H9 (cell line): Measurements from ENCODE around the gene CTNNA3. TPM values are rescaled to one million over a fixed set of nuclear protein-coding genes. Genes with fewer than 3 reads are reported as not detected.

Experiments used
- DNase-seq: peaks from one replicate; pipeline ENCODE4 v3.0.0-alpha.2; 2017
- H2AFZ ChIP-seq: one replicate; pipeline ENCODE4 v1.6.1; 2013; ENCODE audit warnings: mild to moderate bottlenecking, low read length, control low read depth, moderate library complexity
- H2AK5ac ChIP-seq: 2 replicates; pipeline ENCODE4 v1.6.1; 2013; ENCODE audit warnings: low read length, control low read depth, mixed read lengths; ENCODE audit not compliant: insufficient read length
- H2BK120ac ChIP-seq: one replicate; pipeline ENCODE4 v1.6.1; 2013; ENCODE audit warnings: low read depth, mild to moderate bottlenecking, low read length, control low read depth, inconsistent platforms; ENCODE audit not compliant: poor library complexity, severe bottlenecking
- H2BK12ac ChIP-seq: 2 replicates; pipeline ENCODE4 v1.6.1; 2013; ENCODE audit warnings: low read length, control low read depth, mixed read lengths, low read depth; ENCODE audit not compliant: insufficient read length
- H2BK15ac ChIP-seq: 2 replicates; pipeline ENCODE4 v1.6.1; 2013; ENCODE audit warnings: low read depth, low read length, control low read depth
- H2BK20ac ChIP-seq: one replicate; pipeline ENCODE4 v1.6.1; 2013; ENCODE audit warnings: low read depth, mild to moderate bottlenecking, low read length, control low read depth, inconsistent platforms; ENCODE audit not compliant: poor library complexity, severe bottlenecking
- H2BK5ac ChIP-seq: 2 replicates; pipeline ENCODE4 v1.6.1; 2013; ENCODE audit warnings: low read length, control low read depth, mixed read lengths; ENCODE audit not compliant: insufficient read length
- H3K14ac ChIP-seq: 2 replicates; pipeline ENCODE4 v1.6.1; 2013; ENCODE audit warnings: low read length, control low read depth; ENCODE audit not compliant: insufficient read depth
- H3K18ac ChIP-seq: 2 replicates; pipeline ENCODE4 v1.6.1; 2013; ENCODE audit warnings: low read depth, mild to moderate bottlenecking, mixed read lengths, low read length, control low read depth; ENCODE audit not compliant: insufficient read length
- H3K23ac ChIP-seq: 2 replicates; pipeline ENCODE4 v1.6.1; 2013; ENCODE audit warnings: low read length, control low read depth, mixed read lengths, low read depth; ENCODE audit not compliant: insufficient read length
- H3K23me2 ChIP-seq: 2 replicates; pipeline ENCODE4 v1.6.1; 2013; ENCODE audit warnings: low read depth, mild to moderate bottlenecking, mixed read lengths, low read length, control low read depth; ENCODE audit not compliant: insufficient read length, poor library complexity, severe bottlenecking
- H3K27ac ChIP-seq: 2 replicates; pipeline ENCODE4 v1.5.1; 2013; ENCODE audit warnings: low read length, control low read depth, mixed read lengths, low read depth; ENCODE audit not compliant: insufficient read length
- H3K27me3 ChIP-seq: 2 replicates; pipeline ENCODE4 v1.6.1; 2013; ENCODE audit warnings: low read length, control low read depth, inconsistent platforms; ENCODE audit not compliant: insufficient read depth
- H3K4ac ChIP-seq: 2 replicates; pipeline ENCODE4 v1.6.1; 2013; ENCODE audit warnings: low read depth, mild to moderate bottlenecking, control low read depth, inconsistent platforms, low read length, moderate library complexity
- H3K4me1 ChIP-seq: 2 replicates; pipeline ENCODE4 v1.6.1; 2013; ENCODE audit warnings: low read length, control low read depth, inconsistent platforms; ENCODE audit not compliant: insufficient read depth
- H3K4me2 ChIP-seq: 2 replicates; pipeline ENCODE4 v1.6.1; 2013; ENCODE audit warnings: low read length, control low read depth, mixed read lengths; ENCODE audit not compliant: insufficient read length, insufficient read depth
- H3K56ac ChIP-seq: 2 replicates; pipeline ENCODE4 v1.6.1; 2013; ENCODE audit warnings: low read depth, mild to moderate bottlenecking, mixed read lengths, low read length, control low read depth; ENCODE audit not compliant: insufficient read length
- H3K79me1 ChIP-seq: 2 replicates; pipeline ENCODE4 v1.6.1; 2013; ENCODE audit warnings: low read depth, mild to moderate bottlenecking, moderate library complexity, low read length, control low read depth, inconsistent platforms; ENCODE audit not compliant: insufficient read depth, poor library complexity, severe bottlenecking
- H3K79me2 ChIP-seq: 2 replicates; pipeline ENCODE4 v1.6.1; 2013; ENCODE audit warnings: low read length, control low read depth, inconsistent platforms; ENCODE audit not compliant: insufficient read depth
- H3K9ac ChIP-seq: 2 replicates; pipeline ENCODE4 v1.6.1; 2013; ENCODE audit warnings: low read length, control low read depth, mixed read lengths; ENCODE audit not compliant: insufficient read length; ENCODE audit errors: extremely low read depth
- H3K9me3 ChIP-seq: one replicate; pipeline ENCODE4 v1.6.1; 2013; ENCODE audit warnings: low read depth, low read length, inconsistent platforms; ENCODE audit not compliant: control insufficient read depth
- H3T11ph ChIP-seq: one replicate; pipeline ENCODE4 v1.6.1; 2013; ENCODE audit warnings: mild to moderate bottlenecking, low read length, control low read depth, inconsistent platforms
- H4K20me1 ChIP-seq: one replicate; pipeline ENCODE4 v1.6.1; 2013; ENCODE audit not compliant: control insufficient read depth, insufficient read length, insufficient read depth
- H4K5ac ChIP-seq: 2 replicates; pipeline ENCODE4 v1.6.1; 2013; ENCODE audit warnings: low read depth, mild to moderate bottlenecking, mixed read lengths, low read length, control low read depth; ENCODE audit not compliant: insufficient read length
- H4K8ac ChIP-seq: replicated peaks from 2 replicates; pipeline ENCODE4 v1.6.1; 2013; ENCODE audit warnings: low read length, control low read depth, mixed read lengths, low read depth; ENCODE audit not compliant: insufficient read length
- H4K91ac ChIP-seq: 2 replicates; pipeline ENCODE4 v1.6.1; 2013; ENCODE audit warnings: low read depth, mild to moderate bottlenecking, moderate library complexity, mixed read lengths, low read length, control low read depth; ENCODE audit not compliant: insufficient read length
- H3K27ac Mint-ChIP-seq, 3 experiments: 2 replicates in 2 of 3; 3 replicates in 1 of 3; pipeline ENCODE4 v1.8.0; 2020 to 2021; ENCODE audit warnings: mixed read lengths in 3 of 3, mild to moderate bottlenecking in 1 of 3, moderate library complexity in 1 of 3
- H3K27me3 Mint-ChIP-seq: 2 replicates; pipeline ENCODE4 v1.8.0; 2021; ENCODE audit warnings: low read depth, mild to moderate bottlenecking, moderate library complexity, mixed read lengths
- H3K36me3 Mint-ChIP-seq, 3 experiments: 2 replicates in 2 of 3; 3 replicates in 1 of 3; pipeline ENCODE4 v1.8.0; 2020 to 2021; ENCODE audit warnings: low read depth in 3 of 3, mixed read lengths in 3 of 3; ENCODE audit not compliant: insufficient read depth in 1 of 3
- H3K4me1 Mint-ChIP-seq, 2 experiments: 2 replicates each; pipeline ENCODE4 v1.8.0; 2020; ENCODE audit warnings: mixed read lengths in 2 of 2
- H3K4me3 Mint-ChIP-seq, 2 experiments: 2 replicates in 1 of 2; 3 replicates in 1 of 2; pipeline ENCODE4 v1.8.0; 2020 to 2021; ENCODE audit warnings: mild to moderate bottlenecking in 2 of 2, mixed read lengths in 2 of 2, moderate library complexity in 1 of 2
- H3K9me3 Mint-ChIP-seq, 2 experiments: 2 replicates in 1 of 2; 3 replicates in 1 of 2; pipeline ENCODE4 v1.8.0; 2020; ENCODE audit warnings: mild to moderate bottlenecking in 2 of 2, mixed read lengths in 2 of 2, moderate library complexity in 1 of 2
- CTCF ChIP-seq: fragments of 200-600 bp; sonication (generic); conservative IDR thresholded peaks from 3 replicates; pipeline ENCODE4 v1.8.0; 2021; ENCODE audit warnings: antibody characterized with exemption, mild to moderate bottlenecking
- WGBS: extraction: QIAGEN DNeasy Blood & Tissue Kit; methylation state at CpG from one replicate; pipeline ENCODE4 v1.1.7; 2013; ENCODE audit warnings: missing lambda C conversion rate, low lambda C conversion rate, mixed read lengths; ENCODE audit not compliant: insufficient read length; ENCODE audit errors: extremely low coverage; 5-methylcytosine and 5-hydroxymethylcytosine counted together
- total RNA-seq: library from RNA; stranded (reverse); gene quantifications from 2 replicates; pipeline ENCODE4 v1.2.1, GENCODE V29; 2021

Gene CTNNA3
- total RNA-seq, 1 experiment from 2014 or later, result 3.3 TPM

- Mint-ChIP-seq H3K9me3 (no peaks in the 10 kb centered on the region; a peak in 2 of 5 replicates), H3K27ac (no peak overlapping the region), H3K27me3 (no peaks in the 10 kb centered on the region), H3K4me1 (peaks cover 2 to 3% of the 10 kb centered on the region in 2 experiments; a peak in 3 of 4 replicates), H3K4me3 (no peak overlapping the region), H3K36me3 (no peaks in the 10 kb centered on the region)
- Histone ChIP-seq H3K14ac (no peak overlapping the region), H3K9ac (no peak overlapping the region), H2AFZ (no peak overlapping the region), H3K18ac (no peak overlapping the region), H3K23me2 (no peaks in the 10 kb centered on the region), H2BK15ac (no peak overlapping the region), H4K8ac (no peak overlapping the region), H3K4me1 (no peaks in the 10 kb centered on the region), H3K79me1 (no peaks in the 10 kb centered on the region), H2BK20ac (no peak overlapping the region), H2BK120ac (no peak overlapping the region), H4K20me1 (no peaks in the 10 kb centered on the region), H3K79me2 (no peaks in the 10 kb centered on the region), H2BK5ac (no peak overlapping the region), H3K9me3 (no peaks in the 10 kb centered on the region), H3K23ac (no peak overlapping the region), H3T11ph (no peak overlapping the region), H3K4ac (no peak overlapping the region), H2BK12ac (no peak overlapping the region), H4K91ac (no peak overlapping the region), H4K5ac (no peak overlapping the region), H3K27ac (no peak overlapping the region), H3K4me2 (no peak overlapping the region), H3K56ac (no peak overlapping the region), H2AK5ac (no peak overlapping the region), H3K27me3 (no peaks in the 10 kb centered on the region)
- no peak for TF ChIP-seq CTCF
- no CpG with 5 or more reads among the region's 1 CpG for WGBS
- no peak for DNase-seq
These were observed 843.2 kb downstream of the CTNNA3 start for GRCh38 chr10:66852811-66853210.
